Astrocyte (in vitro differentiated cells and primary cell): ENCODE results near the gene TEX22.

Experiments
- CTCF ChIP-seq: IDR thresholded peaks from 2 replicates; pipeline ENCODE4 v1.5.1; 2011; ENCODE audit warnings: low read depth, mild to moderate bottlenecking, inconsistent platforms, low read length, moderate library complexity; ENCODE audit not compliant: insufficient read depth
- EZH2 ChIP-seq: IDR thresholded peaks from 2 replicates; pipeline ENCODE4 v1.6.1; 2012; ENCODE audit warnings: mild to moderate bottlenecking, low read length, inconsistent platforms; ENCODE audit not compliant: insufficient read depth

- TF ChIP-seq CTCF, result no peak
- no peak for TF ChIP-seq EZH2
Observed at GRCh38 chr14:105442125-105442524, 43.8 kb downstream of the TEX22 start.
